ENCODE data around the gene SLC24A1. TPM values are rescaled to one million over a fixed set of nuclear protein-coding genes. Genes with fewer than 3 reads are reported as not detected.

SLC24A1 gene
- polyA plus RNA-seq (2013, experiment 1 of 2) = 4.3 TPM
- polyA plus RNA-seq (2013, experiment 2 of 2) = 4.0 TPM

DNA sequence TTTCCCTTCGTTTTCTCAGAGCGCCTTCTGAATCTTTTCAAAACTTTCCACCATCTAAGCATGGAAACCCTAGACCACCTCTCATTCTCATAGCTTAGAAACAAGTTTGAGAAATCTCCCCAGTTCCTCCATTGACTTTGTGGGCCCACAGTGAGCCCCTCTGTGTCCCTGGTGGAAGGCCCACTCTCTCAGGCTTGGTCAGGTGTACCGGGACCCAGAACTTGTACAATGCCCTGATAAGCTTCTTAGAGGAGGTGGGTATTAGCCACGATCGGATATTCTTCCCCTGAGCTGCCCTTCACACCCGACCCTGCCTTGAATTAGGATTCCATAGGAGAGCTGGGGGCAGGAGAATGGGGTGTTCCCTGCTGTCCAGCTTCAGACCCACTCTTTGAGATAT is at the start of gene SLC24A1:
Gene SLC24A1, plus strand, starts transcription at position 301 of the 400 bp plus-strand sequence. CDS start 2,143 bp downstream, outside the sequence.
- Histone ChIP-seq H3K4me2 (ENCODE audit: low read length) (no peak within 1 kb of the TSS), H3K79me1 (ENCODE audit: low read length) (no peaks in the 10 kb centered on the region), H3K18ac (ENCODE audit: low read length) (no peak within 1 kb of the TSS), H3K9ac (ENCODE audit: low read length) (no peak within 1 kb of the TSS), H3K36me3 (ENCODE audit: control insufficient read depth, insufficient read depth, low read length) (no peaks in the 10 kb centered on the region), H2BK5ac (ENCODE audit: low read length) (no peak within 1 kb of the TSS), H3K4me3 (ENCODE audit: low read length) (no peak within 1 kb of the TSS), H2AK5ac (ENCODE audit: low read length) (no peak within 1 kb of the TSS), H2BK120ac (ENCODE audit: low read depth, low read length) (no peak within 1 kb of the TSS), H3K4me1 (ENCODE audit: control insufficient read depth, low read depth, low read length) (no peaks in the 10 kb centered on the region), H2BK15ac (replicated peaks; ENCODE audit: low read depth) (no peak within 1 kb of the TSS), H3K4ac (ENCODE audit: low read depth, low read length) (no peak within 1 kb of the TSS), H3K79me2 (ENCODE audit: control insufficient read depth, insufficient read depth, low read length) (no peaks in the 10 kb centered on the region), H3K27ac (ENCODE audit: low read depth, low read length) (no peak within 1 kb of the TSS), H3K56ac (ENCODE audit: low read length) (no peak within 1 kb of the TSS), H3K23ac (ENCODE audit: low read length) (no peak within 1 kb of the TSS), H4K8ac (ENCODE audit: low read depth, low read length) (no peak within 1 kb of the TSS), H4K5ac (ENCODE audit: low read length) (no peak within 1 kb of the TSS), H3K27me3 (ENCODE audit: insufficient read depth, low read length, poor library complexity) (no peaks in the 10 kb centered on the region)
- WGBS (ENCODE audit: extremely low coverage, insufficient coverage, low lambda C conversion rate) = no CpG with 5 or more reads among the region's 6 CpGs
- DNase-seq = no peak

DNA sequence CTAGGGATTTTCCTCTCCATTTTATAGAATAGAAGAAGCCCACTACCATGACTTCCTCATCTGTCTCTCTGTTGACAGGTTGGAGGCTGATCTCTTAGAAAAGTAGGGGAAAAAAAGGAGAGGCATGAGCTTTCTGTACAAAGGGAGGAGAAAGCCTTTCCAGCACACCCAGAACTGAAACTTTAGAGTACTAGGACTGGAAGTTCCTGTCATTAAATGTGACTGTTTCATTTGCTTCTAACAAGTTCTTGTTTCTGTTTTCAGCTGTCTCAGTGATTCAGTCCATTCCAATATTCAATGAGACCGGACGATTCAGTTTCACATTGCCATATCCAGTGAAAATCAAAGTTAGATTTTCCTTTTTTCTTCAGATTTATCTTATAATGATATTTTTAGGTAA is 49.8 kb upstream of the SLC24A1 start:
- Histone ChIP-seq H2BK120ac (ENCODE audit: low read depth, low read length) (no peak overlapping the region), H4K5ac (ENCODE audit: low read length) (no peak overlapping the region), H2BK15ac (replicated peaks; ENCODE audit: low read depth) (no peak overlapping the region), H3K23ac (ENCODE audit: low read length) (no peak overlapping the region), H3K4me2 (ENCODE audit: low read length) (no peak overlapping the region), H3K36me3 (ENCODE audit: control insufficient read depth, insufficient read depth, low read length) (peaks cover 7% of the 10 kb centered on the region), H3K27me3 (ENCODE audit: insufficient read depth, low read length, poor library complexity) (no peaks in the 10 kb centered on the region), H3K4me1 (ENCODE audit: control insufficient read depth, low read depth, low read length) (no peaks in the 10 kb centered on the region), H2BK5ac (ENCODE audit: low read length) (no peak overlapping the region), H3K56ac (ENCODE audit: low read length) (no peak overlapping the region), H3K18ac (ENCODE audit: low read length) (no peak overlapping the region), H3K27ac (ENCODE audit: low read depth, low read length) (no peak overlapping the region), H3K79me2 (ENCODE audit: control insufficient read depth, insufficient read depth, low read length) (no peaks in the 10 kb centered on the region), H3K4ac (ENCODE audit: low read depth, low read length) (no peak overlapping the region), H3K4me3 (ENCODE audit: low read length) (no peak overlapping the region), H2AK5ac (ENCODE audit: low read length) (no peak overlapping the region), H4K8ac (ENCODE audit: low read depth, low read length) (no peak overlapping the region), H3K9ac (ENCODE audit: low read length) (no peak overlapping the region), H3K79me1 (ENCODE audit: low read length) (no peaks in the 10 kb centered on the region)
- DNase-seq = no peak
- WGBS (ENCODE audit: extremely low coverage, insufficient coverage, low lambda C conversion rate) = no CpG with 5 or more reads among the region's 2 CpGs

- Histone ChIP-seq H2BK5ac (ENCODE audit: low read length) (no peak overlapping the region), H3K4ac (ENCODE audit: low read depth, low read length) (no peak overlapping the region), H3K4me2 (ENCODE audit: low read length) (no peak overlapping the region), H3K23ac (ENCODE audit: low read length) (no peak overlapping the region), H3K27me3 (ENCODE audit: insufficient read depth, low read length, poor library complexity) (no peaks in the 10 kb centered on the region), H3K79me2 (ENCODE audit: control insufficient read depth, insufficient read depth, low read length) (no peaks in the 10 kb centered on the region), H3K9ac (ENCODE audit: low read length) (no peak overlapping the region), H3K36me3 (ENCODE audit: control insufficient read depth, insufficient read depth, low read length) (peaks cover 6% of the 10 kb centered on the region), H3K4me1 (ENCODE audit: control insufficient read depth, low read depth, low read length) (no peaks in the 10 kb centered on the region), H3K56ac (ENCODE audit: low read length) (no peak overlapping the region), H2AK5ac (ENCODE audit: low read length) (no peak overlapping the region), H2BK120ac (ENCODE audit: low read depth, low read length) (no peak overlapping the region), H3K18ac (ENCODE audit: low read length) (no peak overlapping the region), H4K5ac (ENCODE audit: low read length) (no peak overlapping the region), H4K8ac (ENCODE audit: low read depth, low read length) (no peak overlapping the region), H2BK15ac (replicated peaks; ENCODE audit: low read depth) (no peak overlapping the region), H3K27ac (ENCODE audit: low read depth, low read length) (no peak overlapping the region), H3K4me3 (ENCODE audit: low read length) (no peak overlapping the region), H3K79me1 (ENCODE audit: low read length) (no peaks in the 10 kb centered on the region)
- no peak for DNase-seq
- WGBS (ENCODE audit: extremely low coverage, insufficient coverage, low lambda C conversion rate) = no CpG with 5 or more reads among the region's 1 CpG
Measured at GRCh38 chr15:65576664-65577063, 45.1 kb upstream of the SLC24A1 start.

GRCh38 chr15:65577129-65577996 is 44.4 kb upstream of the SLC24A1 start:
- H3K27ac ChIP-seq (ENCODE audit: low read depth, low read length) = no peak overlapping the region

DNA sequence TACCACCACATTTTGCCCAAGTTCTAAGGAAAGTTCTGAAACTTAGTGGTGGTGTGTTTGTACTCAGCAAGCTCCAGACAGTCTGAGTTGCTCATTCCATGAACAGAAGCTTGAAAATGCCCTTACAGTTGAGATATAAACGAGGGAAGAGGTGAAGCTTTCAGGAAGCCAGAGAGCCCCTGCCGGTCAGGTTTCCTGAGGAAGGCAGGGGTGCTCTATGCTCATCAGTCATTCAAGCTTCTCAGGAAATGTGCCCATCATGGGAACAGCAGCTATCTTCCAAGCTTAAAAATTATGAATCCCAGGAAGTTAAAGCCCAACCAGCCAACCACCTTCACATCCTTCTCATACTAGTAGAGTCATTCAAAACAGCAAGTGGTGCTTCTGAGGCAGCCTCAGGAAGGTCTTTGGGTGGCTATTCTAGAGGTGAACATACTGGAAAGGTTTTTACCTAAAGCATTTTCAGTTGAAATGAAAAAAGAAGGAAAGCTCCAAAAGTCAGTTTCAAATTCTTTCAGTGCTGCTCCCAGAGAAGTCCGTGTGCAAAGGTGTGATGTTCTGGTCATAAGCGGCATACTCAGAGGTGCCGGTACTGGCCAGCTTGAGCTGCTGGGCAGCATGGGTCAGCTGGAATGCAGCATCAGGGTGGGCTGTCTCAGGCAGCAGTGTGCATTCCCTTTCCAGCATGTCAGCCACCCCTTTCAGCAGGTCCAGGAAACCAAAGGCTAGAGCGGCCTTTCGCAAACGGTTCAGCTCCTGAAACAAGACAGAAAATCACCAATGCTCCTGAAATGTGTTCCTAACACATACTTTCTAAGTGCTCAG is 42.6 kb upstream of the SLC24A1 start:
- Histone ChIP-seq H4K8ac (ENCODE audit: low read depth, low read length) (no peak overlapping the region), H3K9ac (ENCODE audit: low read length) (no peak overlapping the region), H3K36me3 (ENCODE audit: control insufficient read depth, insufficient read depth, low read length) (peaks cover 3% of the 10 kb centered on the region), H3K4ac (ENCODE audit: low read depth, low read length) (no peak overlapping the region), H2BK5ac (ENCODE audit: low read length) (no peak overlapping the region), H3K23ac (ENCODE audit: low read length) (no peak overlapping the region), H2AK5ac (ENCODE audit: low read length) (no peak overlapping the region), H3K4me2 (ENCODE audit: low read length) (no peak overlapping the region), H3K18ac (ENCODE audit: low read length) (no peak overlapping the region), H3K79me2 (ENCODE audit: control insufficient read depth, insufficient read depth, low read length) (no peaks in the 10 kb centered on the region), H3K4me3 (ENCODE audit: low read length) (no peak overlapping the region), H3K27me3 (ENCODE audit: insufficient read depth, low read length, poor library complexity) (no peaks in the 10 kb centered on the region), H2BK15ac (replicated peaks; ENCODE audit: low read depth) (no peak overlapping the region), H3K79me1 (ENCODE audit: low read length) (no peaks in the 10 kb centered on the region), H3K4me1 (ENCODE audit: control insufficient read depth, low read depth, low read length) (no peaks in the 10 kb centered on the region), H3K56ac (ENCODE audit: low read length) (no peak overlapping the region), H3K27ac (ENCODE audit: low read depth, low read length) (no peak overlapping the region), H2BK120ac (ENCODE audit: low read depth, low read length) (no peak overlapping the region), H4K5ac (ENCODE audit: low read length) (no peak overlapping the region)
- DNase-seq = peak; percentile 19
- WGBS (ENCODE audit: extremely low coverage, insufficient coverage, low lambda C conversion rate) = no CpG with 5 or more reads among the region's 8 CpGs

More at GRCh38 chr15:65577129-65577996, 44.4 kb upstream of the SLC24A1 start:
- Histone ChIP-seq H3K79me1 (ENCODE audit: low read length) (no peaks in the 10 kb centered on the region), H3K27me3 (ENCODE audit: insufficient read depth, low read length, poor library complexity) (no peaks in the 10 kb centered on the region), H2BK5ac (ENCODE audit: low read length) (no peak overlapping the region), H3K4ac (ENCODE audit: low read depth, low read length) (no peak overlapping the region), H3K4me3 (ENCODE audit: low read length) (no peak overlapping the region), H4K8ac (ENCODE audit: low read depth, low read length) (no peak overlapping the region), H3K79me2 (ENCODE audit: control insufficient read depth, insufficient read depth, low read length) (no peaks in the 10 kb centered on the region), H4K5ac (ENCODE audit: low read length) (no peak overlapping the region), H3K56ac (ENCODE audit: low read length) (no peak overlapping the region), H3K4me1 (ENCODE audit: control insufficient read depth, low read depth, low read length) (no peaks in the 10 kb centered on the region), H3K23ac (ENCODE audit: low read length) (no peak overlapping the region), H3K4me2 (ENCODE audit: low read length) (no peak overlapping the region), H3K18ac (ENCODE audit: low read length) (no peak overlapping the region), H2AK5ac (ENCODE audit: low read length) (no peak overlapping the region), H3K36me3 (ENCODE audit: control insufficient read depth, insufficient read depth, low read length) (peaks cover 3% of the 10 kb centered on the region), H2BK120ac (ENCODE audit: low read depth, low read length) (no peak overlapping the region), H2BK15ac (replicated peaks; ENCODE audit: low read depth) (no peak overlapping the region), H3K9ac (ENCODE audit: low read length) (no peak overlapping the region)
- DNase-seq = no peak
- WGBS (ENCODE audit: extremely low coverage, insufficient coverage, low lambda C conversion rate) = no CpG with 5 or more reads among the region's 6 CpGs
